ENCODE measurements around the gene MRPL38.
A peak's percentile ranks its signal among the peaks of the same experiment; 100 is the strongest.

The MRPL38 gene

GRCh38 chr17:75877752-75878173 lies 26.9 kb downstream of the MRPL38 start:
- DNase-seq (ENCODE audit: low spot score): peak; percentile 85
- in situ Hi-C loops (cut with MboI; ENCODE audit: low pct_unique_long_range_greater_than_20kb, low sequenced_read_pairs, unreplicated experiment): no loop called here
- TF ChIP-seq CTCF (IDR thresholded peaks at IDR 0.05; ENCODE audit: extremely low read depth, insufficient read depth, missing control alignments): peak; percentile 65

DNA sequence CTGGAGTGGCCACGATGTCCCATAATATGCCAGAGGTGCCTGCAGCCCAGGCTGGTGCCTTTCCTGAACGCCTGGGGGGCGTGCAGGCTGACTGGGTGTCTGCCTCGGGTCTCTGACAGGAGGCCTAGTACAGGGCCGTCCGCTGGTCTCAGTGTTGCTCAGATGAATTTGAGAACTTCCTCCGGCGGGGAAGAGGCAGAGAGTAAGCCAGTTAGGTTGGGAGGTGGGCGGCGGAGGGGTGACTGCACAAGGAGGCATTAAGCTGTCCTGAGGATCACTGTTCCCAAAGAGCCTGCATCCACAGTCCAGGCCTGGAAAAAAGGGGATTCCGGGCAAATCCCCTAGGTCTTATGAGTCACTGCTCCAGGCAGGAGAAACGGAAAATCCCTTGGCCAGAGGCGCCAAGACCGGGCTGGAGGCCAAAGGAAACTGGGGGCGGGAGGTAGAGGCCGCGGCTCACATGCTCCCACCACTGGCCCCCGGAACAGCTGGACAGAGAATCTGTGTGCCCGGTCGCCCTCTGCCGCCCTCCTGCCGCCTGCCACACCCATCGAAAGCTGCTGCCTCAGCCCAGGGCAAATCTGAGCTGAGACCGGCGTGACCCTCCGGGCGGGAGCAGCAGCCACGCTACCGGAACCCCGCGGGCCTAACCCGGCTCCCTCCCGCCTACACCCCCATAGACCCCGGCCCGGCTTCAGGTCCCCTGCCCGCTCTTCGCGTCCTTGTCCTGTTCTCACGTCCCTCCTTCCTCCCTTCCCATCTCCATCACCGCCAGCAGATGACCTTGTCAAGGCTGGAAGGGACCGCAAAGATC lies 27.5 kb downstream of the MRPL38 start:
- in situ Hi-C loops (cut with MboI; ENCODE audit: low pct_unique_long_range_greater_than_20kb, low sequenced_read_pairs, unreplicated experiment): no loop called here
- DNase-seq (ENCODE audit: low spot score): no peak
- TF ChIP-seq CTCF (IDR thresholded peaks at IDR 0.05; ENCODE audit: extremely low read depth, insufficient read depth, missing control alignments): peak; percentile 27

DNA sequence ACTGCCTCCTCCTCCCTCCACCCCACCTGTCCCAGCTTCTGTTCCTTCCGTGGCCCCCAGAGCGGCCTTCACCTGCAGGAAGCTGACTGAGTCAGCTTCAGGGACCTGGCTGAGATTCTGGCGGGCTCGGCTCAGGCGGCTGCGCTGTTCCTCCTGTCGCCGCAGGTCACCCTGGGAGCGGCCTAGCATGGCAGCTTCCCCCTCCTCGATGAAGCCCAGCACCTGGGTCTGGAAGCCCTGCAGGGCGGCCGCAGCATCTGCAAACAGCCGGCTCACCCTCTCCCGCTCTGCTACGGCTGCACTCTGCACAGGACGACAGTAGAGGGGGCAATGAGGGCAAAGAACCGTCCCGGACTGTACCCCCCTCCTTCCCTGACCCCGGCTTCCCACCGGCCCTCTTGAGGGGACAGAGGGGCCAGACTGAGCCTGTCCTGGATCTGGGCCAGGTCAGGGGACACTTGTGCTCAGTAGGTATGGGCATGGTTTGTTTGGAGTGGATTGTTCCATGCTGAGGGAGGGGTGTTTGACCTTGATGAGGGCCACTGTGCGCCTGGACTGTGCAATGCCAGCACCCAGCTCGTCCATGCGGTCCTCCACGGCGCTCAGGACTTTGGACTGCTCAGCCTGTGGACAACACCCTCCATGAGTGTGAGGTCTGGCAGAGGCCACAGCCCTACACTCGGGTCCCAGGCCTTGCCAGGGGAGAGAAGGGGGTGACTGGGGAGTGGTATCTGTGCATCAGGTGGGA lies 28.3 kb downstream of the MRPL38 start:
- peak; percentile 38 for TF ChIP-seq CTCF (IDR thresholded peaks at IDR 0.05; ENCODE audit: extremely low read depth, insufficient read depth, missing control alignments)
- peak; percentile 73 for DNase-seq (ENCODE audit: low spot score)
- in situ Hi-C loops (cut with MboI; ENCODE audit: low pct_unique_long_range_greater_than_20kb, low sequenced_read_pairs, unreplicated experiment): no loop called here

- in situ Hi-C loops (cut with MboI; ENCODE audit: low pct_unique_long_range_greater_than_20kb, low sequenced_read_pairs, unreplicated experiment): no loop called here
- no peak for TF ChIP-seq CTCF (IDR thresholded peaks at IDR 0.05; ENCODE audit: extremely low read depth, insufficient read depth, missing control alignments)
- DNase-seq (ENCODE audit: low spot score): no peak
These were observed 28.8 kb downstream of the MRPL38 start for GRCh38 chr17:75875940-75876189.

- in situ Hi-C loops (cut with MboI; ENCODE audit: low pct_unique_long_range_greater_than_20kb, low sequenced_read_pairs, unreplicated experiment): no loop called here
- TF ChIP-seq CTCF (IDR thresholded peaks at IDR 0.05; ENCODE audit: extremely low read depth, insufficient read depth, missing control alignments): no peak
- DNase-seq (ENCODE audit: low spot score): no peak
These were observed 29.3 kb downstream of the MRPL38 start for GRCh38 chr17:75875182-75875939.

DNA sequence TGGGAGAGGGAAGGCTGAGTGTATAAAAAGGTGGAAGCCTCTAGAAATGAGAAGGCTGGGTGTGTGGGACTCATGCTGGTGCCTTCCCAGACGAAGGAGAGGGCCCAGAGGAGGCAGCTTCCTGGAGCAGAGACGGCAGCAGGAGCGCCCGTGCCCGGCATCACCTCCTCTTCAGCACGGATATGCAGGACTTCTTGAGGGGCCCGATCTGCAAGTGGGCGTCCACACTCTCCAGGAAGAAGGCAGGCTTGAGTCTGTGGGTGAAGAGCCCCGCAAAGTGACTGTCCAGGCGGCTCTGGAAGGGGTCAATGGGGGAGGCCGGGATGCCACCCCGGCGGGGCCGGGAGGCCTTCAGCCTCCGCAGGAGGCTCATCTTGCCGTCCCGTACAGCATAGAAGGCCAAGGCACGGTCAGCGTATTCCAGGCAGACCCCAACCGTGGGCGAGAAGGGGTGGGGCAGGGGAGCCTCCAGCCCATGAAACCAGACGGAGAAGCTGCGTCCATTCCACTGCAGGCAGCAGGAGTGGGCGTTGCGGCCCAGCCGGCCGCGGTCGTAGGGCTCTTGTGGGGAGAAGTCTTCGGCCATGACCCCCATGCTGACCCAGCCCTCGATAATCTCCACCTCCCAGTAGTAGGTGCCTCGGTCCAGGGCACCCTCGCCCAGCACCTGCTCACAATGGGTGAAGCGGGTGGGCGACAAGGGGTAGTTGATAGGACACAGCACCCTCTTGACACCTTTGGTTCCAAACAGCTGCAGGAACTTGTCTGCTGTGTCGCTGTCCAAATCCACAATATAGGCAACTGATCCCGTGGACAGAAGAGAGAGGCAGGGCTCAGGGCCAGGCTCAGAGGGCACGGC lies 30.1 kb downstream of the MRPL38 start:
- DNase-seq (ENCODE audit: low spot score): no peak
- in situ Hi-C loops (cut with MboI; ENCODE audit: low pct_unique_long_range_greater_than_20kb, low sequenced_read_pairs, unreplicated experiment): no loop called here
- TF ChIP-seq CTCF (IDR thresholded peaks at IDR 0.05; ENCODE audit: extremely low read depth, insufficient read depth, missing control alignments): no peak

Measured in GM13977 (cell line).